ENCODE results near the gene COG1.
"Not testable (repeated sequence)": the region's sequence is repeated elsewhere in the genome, so short reads cannot be mapped to it uniquely, and the experiment has no call there.

Gene COG1

GRCh38 chr17:73192894-73193701, at the start of gene COG1:
TSS of gene COG1 (plus strand) at chr17:73193055. CDS start at chr17:73193070, 15 bp downstream.
- peak; percentile 72 for DNase-seq (ENCODE audit: low read depth)

- DNase-seq (ENCODE audit: low read depth): not testable (repeated sequence)
Observed at GRCh38 chr17:73144209-73144608, 48.6 kb upstream of the COG1 start.

- DNase-seq (ENCODE audit: low read depth): no peak
Observed at GRCh38 chr17:73145641-73146040, 47.2 kb upstream of the COG1 start.

GRCh38 chr17:73147791-73148190, 45.1 kb upstream of the COG1 start:
- not testable (repeated sequence) for DNase-seq (ENCODE audit: low read depth)

GRCh38 chr17:73148540-73149334, 44.1 kb upstream of the COG1 start:
- DNase-seq (ENCODE audit: low read depth): no peak

GRCh38 chr17:73150622-73151300, 42.1 kb upstream of the COG1 start:
- DNase-seq (ENCODE audit: low read depth): not testable (repeated sequence)

- DNase-seq (ENCODE audit: low read depth): no peak
Observed at GRCh38 chr17:73151916-73152632, 40.8 kb upstream of the COG1 start.

GRCh38 chr17:73155410-73156165, 37.3 kb upstream of the COG1 start:
- DNase-seq (ENCODE audit: low read depth): no peak

GRCh38 chr17:73156166-73156840, 36.6 kb upstream of the COG1 start:
- no peak for DNase-seq (ENCODE audit: low read depth)

- no peak for DNase-seq (ENCODE audit: low read depth)
Observed at GRCh38 chr17:73156887-73157520, 35.9 kb upstream of the COG1 start.

- DNase-seq (ENCODE audit: low read depth): no peak
Observed at GRCh38 chr17:73157521-73157890, 35.3 kb upstream of the COG1 start.

- no peak for DNase-seq (ENCODE audit: low read depth)
Observed at GRCh38 chr17:73158133-73158532, 34.7 kb upstream of the COG1 start.

GRCh38 chr17:73160980-73161630, 31.8 kb upstream of the COG1 start:
- DNase-seq (ENCODE audit: low read depth): no peak

GRCh38 chr17:73163043-73163442, 29.8 kb upstream of the COG1 start:
- no peak for DNase-seq (ENCODE audit: low read depth)

GRCh38 chr17:73165616-73166404, 27.0 kb upstream of the COG1 start:
- no peak for DNase-seq (ENCODE audit: low read depth)

- no peak for DNase-seq (ENCODE audit: low read depth)
Observed at GRCh38 chr17:73166731-73167581, 25.9 kb upstream of the COG1 start.

GRCh38 chr17:73168667-73169066, 24.2 kb upstream of the COG1 start:
- no peak for DNase-seq (ENCODE audit: low read depth)

- DNase-seq (ENCODE audit: low read depth): no peak
Observed at GRCh38 chr17:73170324-73170723, 22.5 kb upstream of the COG1 start.
